ENCODE data around the gene LPIN1. TPM values are rescaled to one million over a fixed set of nuclear protein-coding genes. Genes with fewer than 3 reads are reported as not detected.
"Not testable (repeated sequence)": the region's sequence is repeated elsewhere in the genome, so short reads cannot be mapped to it uniquely, and the experiment has no call there.

The LPIN1 gene
- total RNA-seq, 1 donor from 2014 or later = 62.4 TPM

DNA sequence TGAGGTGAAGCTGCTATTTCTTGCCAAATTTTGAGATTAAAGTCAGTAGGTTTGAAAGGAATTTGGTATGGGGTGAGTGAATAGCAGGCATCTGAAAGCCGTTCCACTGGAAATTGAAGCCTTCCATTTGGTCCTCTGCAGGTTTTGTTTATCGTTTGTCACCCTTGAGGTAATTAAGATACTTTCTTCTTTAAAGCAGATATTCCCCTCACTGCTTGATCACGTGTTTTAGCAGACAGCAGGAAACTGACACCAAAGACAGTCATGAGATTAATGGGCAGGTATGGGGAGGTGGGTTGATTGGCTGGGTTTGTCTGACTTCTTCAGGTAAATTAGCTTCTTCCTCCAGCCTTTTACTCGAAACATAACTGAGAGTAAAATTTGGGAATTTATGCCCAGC lies 10.7 kb downstream of the LPIN1 start:
- no peak for ATAC-seq (ENCODE audit: poor library complexity)
- intact Hi-C loops (cut with DNase I) = no loop called here
- no peak for DNase-seq

DNA sequence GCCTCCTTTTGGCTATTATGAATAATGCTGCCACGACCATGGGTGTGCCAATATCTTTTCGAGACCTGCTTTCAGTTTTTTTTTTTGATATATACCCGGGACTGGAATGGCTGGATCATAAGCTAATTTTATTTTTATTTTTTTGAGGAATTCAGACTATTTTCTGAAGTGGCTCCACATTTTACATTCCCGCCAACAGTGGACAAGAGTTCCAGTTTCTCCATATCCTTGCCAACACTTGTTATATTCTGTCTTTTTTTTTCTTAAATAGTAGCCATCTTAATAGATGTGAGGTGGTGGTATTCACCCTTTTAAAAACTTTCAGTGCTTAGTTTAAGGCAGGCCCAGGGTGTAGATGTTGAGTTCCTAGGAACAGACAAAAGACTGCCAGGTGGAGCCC lies 11.8 kb downstream of the LPIN1 start:
- ATAC-seq (ENCODE audit: poor library complexity) = no peak

DNA sequence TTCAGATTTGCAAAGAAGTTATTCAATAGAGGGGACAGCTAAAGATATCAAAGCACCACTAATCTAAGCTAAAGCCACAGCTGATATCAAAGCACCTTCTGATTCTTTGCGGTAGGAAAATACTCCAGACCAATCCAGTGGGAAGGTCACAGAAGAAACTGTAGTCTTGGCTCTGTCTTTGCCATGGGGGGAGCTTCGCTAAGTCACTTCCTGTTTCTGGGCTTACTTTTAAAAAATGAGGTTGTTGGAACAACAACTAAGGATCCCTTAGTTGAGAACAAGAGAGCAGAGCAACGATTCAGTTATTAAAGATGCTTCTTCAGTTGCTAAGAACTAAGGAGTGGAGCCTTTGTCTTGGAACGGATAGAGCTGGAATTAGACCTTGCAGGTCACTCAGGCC lies 12.2 kb downstream of the LPIN1 start:
- no peak for DNase-seq
- intact Hi-C loops (cut with DNase I) = no loop called here
- ATAC-seq (ENCODE audit: poor library complexity) = no peak

More for the DNA sequence above, 11.8 kb downstream of the LPIN1 start:
- DNase-seq = no peak
- intact Hi-C loops (cut with DNase I) = no loop called here

DNA sequence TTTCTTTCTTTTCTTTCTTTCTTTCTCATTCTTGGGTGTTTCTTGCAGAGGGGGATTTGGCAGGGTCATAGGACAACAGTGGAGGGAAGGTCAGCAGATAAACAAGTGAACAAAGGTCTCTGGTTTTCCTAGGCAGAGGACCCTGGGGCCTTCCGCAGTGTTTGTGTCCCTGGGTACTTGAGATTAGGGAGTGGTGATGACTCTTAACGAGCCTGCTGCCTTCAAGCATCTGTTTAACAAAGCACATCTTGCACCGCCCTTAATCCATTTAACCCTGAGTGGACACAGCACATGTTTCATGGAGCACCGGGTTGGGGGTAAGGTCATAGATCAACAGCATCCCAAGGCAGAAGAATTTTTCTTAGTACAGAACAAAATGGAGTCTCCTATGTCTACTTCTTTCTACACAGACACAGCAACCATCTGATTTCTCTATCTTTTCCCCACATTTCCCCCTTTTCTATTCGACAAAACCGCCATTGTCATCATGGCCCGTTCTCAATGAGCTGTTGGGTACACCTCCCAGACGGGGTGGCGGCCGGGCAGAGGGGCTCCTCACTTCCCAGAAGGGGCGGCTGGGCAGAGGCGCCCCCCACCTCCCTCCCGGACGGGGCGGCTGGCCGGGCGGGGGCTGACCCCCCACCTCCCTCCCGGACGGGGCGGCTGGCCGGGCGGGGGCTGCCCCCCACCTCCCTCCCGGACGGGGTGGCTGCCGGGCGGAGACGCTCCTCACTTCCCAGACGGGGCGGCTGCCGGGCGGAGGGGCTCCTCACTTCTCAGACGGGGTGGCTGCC lies 12.9 kb downstream of the LPIN1 start:
- ATAC-seq (ENCODE audit: poor library complexity); DNase-seq; intact Hi-C loops (cut with DNase I): not testable (repeated sequence)

DNA sequence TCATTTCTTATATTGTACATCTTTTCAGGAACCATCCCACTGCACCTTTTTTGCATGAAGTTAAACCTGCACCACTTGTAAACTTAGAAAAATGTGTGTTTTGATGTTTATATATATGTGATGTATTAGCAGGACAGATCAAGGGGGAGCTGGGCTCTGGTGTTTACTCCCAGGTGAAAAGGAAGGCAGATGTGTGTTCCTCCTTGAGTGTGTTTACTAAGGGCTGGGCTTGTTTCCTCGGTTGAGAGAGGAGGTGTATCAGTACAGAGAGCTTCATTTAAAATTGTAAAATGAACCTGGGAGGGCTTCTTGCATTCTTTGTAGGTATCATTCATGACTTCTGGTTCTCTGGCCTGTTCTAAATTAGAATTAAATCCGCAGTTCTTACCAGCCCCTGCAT lies 14.8 kb downstream of the LPIN1 start:
- DNase-seq = no peak
- no peak for ATAC-seq (ENCODE audit: poor library complexity)
- intact Hi-C loops (cut with DNase I) = no loop called here

DNA sequence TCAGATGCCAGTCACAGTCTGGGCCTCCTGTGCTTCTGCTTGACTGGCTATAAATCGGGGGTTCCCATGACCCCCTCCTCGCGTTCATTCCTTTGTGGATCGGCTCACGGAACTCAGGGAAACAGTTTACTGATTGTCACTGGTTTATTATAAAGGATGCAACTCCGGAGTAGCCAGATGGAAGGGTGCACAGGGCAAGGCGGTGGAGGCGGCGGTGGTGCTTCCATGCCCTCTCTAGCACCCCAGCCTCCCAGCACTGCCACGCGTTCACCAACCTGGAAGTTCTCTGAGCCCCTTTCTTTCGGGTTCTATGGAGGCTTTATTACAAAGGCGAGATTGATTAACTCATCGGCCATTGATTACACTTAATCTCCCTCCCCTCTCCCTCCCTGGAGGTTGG lies 15.6 kb downstream of the LPIN1 start:
- intact Hi-C loops (cut with DNase I) = no loop called here
- ATAC-seq (ENCODE audit: poor library complexity) = no peak
- DNase-seq = no peak

DNA sequence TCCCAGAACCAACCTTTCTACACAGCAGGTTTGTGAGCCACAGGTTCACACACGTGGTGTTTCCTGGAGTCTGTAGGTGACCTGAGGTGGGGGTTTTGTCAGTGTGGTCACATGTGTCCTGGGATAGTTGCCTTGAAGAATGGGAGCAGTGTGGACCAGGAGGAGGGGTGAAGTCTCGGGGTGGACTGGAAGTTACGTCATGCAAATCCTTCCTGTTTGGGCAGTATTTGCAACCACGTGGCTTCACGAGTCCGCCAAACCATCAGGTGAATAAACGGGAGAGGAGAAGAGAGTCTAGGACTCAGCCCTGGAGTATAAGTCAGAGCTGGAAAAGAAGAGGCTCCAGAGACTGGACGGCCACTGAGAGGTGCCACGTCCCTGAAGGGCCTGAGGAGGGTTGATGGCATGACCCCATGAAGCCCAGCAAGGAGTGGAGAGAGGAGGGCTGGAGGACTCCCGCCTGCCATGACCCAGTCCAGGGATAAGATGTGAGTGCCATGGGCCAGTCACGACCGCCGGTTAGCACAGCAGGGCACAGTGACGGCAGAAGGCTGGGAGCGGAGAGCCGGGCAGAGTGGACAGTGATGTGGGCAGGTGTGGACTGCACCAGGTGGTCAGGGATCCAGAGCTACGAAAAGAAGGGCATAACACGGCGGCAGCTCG lies 16.5 kb downstream of the LPIN1 start:
- no peak for ATAC-seq (ENCODE audit: poor library complexity)
- intact Hi-C loops (cut with DNase I) = no loop called here
- no peak for DNase-seq

DNA sequence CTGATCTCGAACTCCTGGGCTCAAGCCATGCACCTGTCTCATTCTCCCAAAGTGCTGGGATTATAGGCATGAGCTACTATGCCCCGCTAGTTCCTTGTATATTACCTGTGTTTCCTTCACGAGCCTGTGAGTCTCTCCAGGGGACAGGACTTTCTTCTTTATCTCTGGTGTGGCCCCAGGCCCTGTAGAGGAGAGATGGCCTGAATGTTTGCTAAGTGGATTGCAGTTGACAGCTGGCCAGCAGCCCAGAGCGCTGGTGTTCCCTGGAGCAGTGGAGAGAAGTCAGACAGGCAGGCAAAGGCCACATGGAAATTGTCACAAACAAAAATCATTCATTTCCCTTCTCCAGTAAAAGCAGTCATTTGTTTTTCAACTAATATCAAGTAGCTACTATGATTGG lies 17.9 kb downstream of the LPIN1 start:
- intact Hi-C loops (cut with DNase I) = no loop called here
- DNase-seq (peak; percentile 85), ATAC-seq (ENCODE audit: poor library complexity) (peak; percentile 96)

DNA sequence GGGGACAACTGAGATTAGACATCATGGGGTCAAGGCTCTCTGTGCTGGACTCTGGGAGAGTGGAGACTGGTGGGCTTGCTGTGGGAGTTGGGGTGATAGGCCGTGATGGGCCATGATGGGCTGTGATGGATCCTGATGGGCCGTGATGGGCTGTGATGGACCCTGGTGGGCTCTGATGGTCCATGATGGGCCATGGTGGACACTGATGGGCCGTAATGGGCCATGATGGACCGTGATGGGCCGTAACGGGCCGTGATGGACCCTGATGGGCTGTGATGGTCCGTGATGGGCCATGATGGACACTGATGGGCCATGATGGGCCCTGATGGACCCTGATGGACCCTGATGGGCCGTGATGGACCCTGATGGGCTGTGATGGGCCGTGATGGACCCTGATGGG lies 18.5 kb downstream of the LPIN1 start:
- ATAC-seq (ENCODE audit: poor library complexity) (no peak), DNase-seq (no peak)
- intact Hi-C loops (cut with DNase I) = no loop called here

DNA sequence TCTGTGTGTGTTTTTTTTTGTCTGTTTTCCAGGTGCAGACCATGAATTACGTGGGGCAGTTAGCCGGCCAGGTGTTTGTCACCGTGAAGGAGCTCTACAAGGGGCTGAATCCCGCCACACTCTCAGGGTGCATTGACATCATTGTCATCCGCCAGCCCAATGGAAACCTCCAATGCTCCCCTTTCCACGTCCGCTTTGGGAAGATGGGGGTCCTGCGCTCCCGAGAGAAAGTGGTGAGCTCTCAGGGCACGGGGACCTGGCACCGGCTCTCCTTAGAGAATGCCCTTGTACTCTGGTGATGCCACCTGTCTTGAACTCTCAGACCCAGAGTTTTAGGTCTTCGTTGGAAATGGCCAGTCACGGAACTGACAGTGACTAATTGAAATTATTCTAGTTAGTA lies 19.1 kb downstream of the LPIN1 start:
- ATAC-seq (ENCODE audit: poor library complexity) (no peak), DNase-seq (no peak)

DNA sequence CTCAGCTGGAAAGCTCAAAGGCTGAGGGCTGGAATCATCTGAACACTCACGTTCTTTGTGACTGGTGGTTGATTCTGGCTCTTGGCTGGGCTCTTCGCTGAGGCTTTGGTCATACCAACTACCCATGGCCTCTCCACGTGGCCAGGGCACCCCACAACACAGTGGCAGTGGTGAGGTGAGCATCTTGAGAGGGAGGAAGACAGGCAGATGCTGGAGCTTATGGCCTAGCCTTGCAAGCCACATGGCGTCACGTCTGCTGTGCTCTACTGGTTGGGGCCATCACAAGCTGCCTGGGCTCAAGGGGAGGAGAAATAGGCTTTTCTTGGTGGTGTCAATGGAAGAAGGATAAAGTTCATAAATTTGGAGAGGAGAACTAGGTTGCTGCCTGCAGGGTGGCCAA lies 19.6 kb downstream of the LPIN1 start:
- DNase-seq = no peak
- intact Hi-C loops (cut with DNase I) = no loop called here
- ATAC-seq (ENCODE audit: poor library complexity) = no peak

More for the DNA sequence above, 19.1 kb downstream of the LPIN1 start:
- intact Hi-C loops (cut with DNase I) = no loop called here

DNA sequence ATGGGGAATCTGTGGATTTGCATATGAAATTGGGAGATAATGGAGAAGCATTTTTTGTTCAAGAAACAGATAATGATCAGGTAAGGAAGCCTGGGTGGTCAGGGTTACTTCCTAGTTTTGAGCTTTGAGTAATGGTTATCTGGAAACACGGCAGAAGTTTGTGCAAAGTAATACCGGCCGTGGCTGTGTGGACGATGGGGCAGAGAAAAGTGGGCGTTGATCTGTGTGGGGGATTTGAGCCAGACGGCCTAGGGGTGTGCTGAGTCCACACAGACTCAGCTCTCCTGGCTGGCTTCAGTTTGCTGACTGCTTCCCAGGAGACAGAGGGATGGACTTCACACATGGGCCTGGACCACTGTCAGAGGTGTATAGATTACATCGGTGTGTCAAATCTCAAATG lies 21.3 kb downstream of the LPIN1 start:
- intact Hi-C loops (cut with DNase I) = no loop called here
- ATAC-seq (ENCODE audit: poor library complexity) (no peak), DNase-seq (no peak)

DNA sequence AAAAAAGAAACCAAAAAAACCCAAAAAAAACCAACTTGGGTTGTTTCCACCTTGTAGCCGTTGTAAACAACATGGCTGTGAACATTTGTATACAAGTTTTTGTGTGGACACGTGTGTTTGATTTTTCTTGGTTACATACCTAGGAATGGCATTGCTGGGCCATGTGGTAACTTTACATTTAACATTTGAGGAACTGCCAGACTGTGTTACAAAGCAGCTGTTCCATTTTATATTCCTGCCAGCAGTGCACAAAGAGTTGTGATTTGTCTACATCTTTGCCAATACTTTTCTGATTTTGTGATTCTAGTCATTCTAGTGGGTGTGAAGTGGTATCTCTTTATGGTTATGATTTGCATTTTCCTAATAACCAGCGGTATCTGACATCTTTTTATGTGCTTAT lies 22.5 kb downstream of the LPIN1 start:
- ATAC-seq (ENCODE audit: poor library complexity) = no peak
- intact Hi-C loops (cut with DNase I) = no loop called here

DNA sequence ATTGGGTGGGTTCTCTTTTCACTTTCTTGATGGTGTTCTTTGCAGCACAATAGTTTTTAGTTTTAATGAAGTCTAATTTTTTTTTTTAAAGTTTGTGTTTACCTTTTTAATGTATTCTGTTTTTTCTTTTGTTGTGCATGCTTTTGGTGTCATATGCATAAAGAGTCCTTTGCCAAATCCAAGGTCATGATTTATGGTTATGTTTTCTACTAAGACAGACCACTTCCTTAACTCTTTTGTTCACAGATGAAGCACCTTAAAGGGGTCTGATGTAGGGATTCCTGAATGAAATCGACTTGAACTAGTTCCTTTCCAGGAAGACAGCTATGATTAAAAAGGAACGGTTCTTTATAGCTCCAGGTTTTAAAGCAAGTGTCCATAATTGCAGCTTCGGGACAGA lies 23.1 kb downstream of the LPIN1 start:
- intact Hi-C loops (cut with DNase I) = no loop called here
- ATAC-seq (ENCODE audit: poor library complexity) = no peak

More for the DNA sequence above, 22.5 kb downstream of the LPIN1 start:
- DNase-seq = no peak

DNA sequence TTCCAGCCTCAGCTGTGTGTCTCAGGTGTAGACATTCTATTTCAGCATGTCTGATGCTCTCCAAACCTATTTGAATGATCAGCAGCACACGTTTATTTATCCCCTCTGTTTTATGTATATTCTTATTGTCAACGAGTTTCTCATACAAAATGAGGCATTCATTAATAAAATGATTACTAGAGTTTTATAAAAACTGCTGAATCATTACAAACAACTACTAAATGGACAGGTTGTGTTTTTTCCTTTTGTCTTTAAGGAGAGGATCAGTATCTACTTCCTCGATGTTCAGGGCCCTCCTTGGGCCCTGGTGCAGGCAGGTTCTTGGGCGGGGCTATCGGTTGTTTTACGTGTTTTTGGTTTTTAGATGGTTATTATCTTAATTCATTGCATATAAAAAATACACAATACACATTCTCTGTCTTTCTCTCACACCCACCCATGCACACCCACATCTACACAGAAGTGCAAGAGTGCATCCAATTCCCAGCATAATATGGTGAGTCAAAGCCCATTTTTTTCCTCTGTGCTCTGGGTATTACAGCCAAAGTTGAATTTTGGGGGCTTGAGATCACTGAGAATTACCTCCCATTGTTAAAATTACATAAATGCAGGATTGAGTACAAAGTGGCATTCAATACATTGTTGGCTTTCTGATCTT lies 24.2 kb downstream of the LPIN1 start:
- DNase-seq (no peak), ATAC-seq (ENCODE audit: poor library complexity) (no peak)
- intact Hi-C loops (cut with DNase I) = no loop called here

More for the DNA sequence above, 23.1 kb downstream of the LPIN1 start:
- DNase-seq = no peak

DNA sequence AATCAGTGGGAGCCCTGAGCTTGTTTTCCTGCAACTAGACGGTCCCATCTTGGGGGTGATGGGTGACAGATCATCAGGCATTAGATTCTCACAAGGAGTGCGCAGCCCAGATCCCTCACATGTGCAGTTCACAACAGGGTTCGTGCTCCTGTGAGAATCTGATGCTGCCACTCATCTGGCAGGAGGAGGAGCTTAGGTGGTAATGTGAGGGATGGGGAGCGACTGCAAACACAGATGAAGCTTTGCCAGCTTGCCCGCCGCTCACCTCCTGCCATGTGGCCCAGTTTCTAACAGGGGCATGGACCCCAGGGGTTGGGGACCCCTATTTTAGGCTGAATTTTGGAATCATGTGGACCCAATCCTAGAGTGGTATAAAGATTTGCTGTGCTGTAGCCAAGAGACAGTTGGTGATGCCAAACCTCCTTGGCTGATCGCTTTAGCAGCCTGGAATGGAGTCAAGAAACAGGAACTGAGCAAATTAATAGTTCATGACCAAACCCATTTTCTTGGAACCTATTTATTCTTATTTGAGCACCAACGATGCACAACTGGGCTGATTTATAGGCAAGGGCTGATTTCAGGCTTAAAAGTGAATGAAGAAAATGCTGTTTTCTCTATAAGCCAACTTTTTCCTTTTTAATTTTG lies 25.7 kb downstream of the LPIN1 start:
- intact Hi-C loops (cut with DNase I) = no loop called here
- DNase-seq = no peak
- peak; percentile 45 for ATAC-seq (ENCODE audit: poor library complexity)

DNA sequence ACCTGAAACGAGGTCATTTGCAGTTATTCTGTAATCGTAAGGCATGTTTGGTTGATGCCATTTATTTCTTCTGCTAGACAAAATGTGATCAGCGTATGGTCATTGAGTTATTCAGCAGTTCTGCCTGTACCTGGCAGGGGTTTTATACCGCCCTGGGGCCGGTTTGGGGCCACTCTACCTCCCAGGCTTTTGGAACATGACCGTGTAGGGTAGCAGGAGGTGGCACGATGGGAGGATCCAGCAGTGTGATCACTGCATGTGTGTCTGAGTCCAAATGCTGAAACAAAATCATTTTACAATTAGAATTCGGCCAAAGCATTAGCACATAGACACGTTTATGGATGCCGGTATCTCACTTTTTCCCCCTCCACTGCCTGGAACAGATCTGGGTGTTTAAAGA lies 26.7 kb downstream of the LPIN1 start:
- intact Hi-C loops (cut with DNase I) = no loop called here
- no peak for DNase-seq

DNA sequence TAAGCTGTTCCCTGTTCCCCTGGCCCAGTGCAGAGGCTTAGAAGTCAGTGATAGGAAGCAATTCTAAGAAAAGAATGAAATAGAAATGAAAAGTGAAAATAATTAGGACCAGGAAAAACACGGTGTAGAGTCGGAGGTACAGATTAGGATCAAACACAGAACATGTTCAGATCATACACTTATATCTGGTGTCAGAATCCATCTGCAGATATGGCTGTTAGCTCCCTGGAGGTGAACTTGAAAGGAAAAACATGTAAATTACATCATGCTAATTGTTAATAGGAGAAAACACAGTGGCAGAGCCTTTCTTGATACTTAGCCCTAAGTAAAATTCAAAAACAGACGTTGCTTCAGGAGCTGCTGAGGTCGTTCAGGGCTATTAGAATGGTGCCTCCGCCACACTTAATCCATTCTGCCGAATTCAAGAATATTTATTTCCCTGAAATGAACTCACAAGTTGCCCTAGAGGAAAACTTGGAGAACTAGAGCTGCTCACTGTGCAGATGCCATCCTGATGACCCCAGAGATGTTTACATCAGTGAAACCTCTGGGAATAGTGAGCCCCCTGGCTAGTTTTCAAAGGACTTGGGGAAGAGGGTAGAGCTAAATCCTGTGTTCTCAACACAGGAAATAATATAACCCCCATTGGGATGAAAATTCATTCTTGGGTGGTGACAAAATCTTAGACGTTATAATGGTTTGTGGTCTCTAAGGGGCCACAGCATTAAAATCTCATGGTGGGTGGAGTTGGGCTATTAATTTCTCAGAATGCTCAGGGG lies 27.5 kb downstream of the LPIN1 start:
- intact Hi-C loops (cut with DNase I) = no loop called here
- DNase-seq = no peak
- no peak for ATAC-seq (ENCODE audit: poor library complexity)

More for the DNA sequence above, 26.7 kb downstream of the LPIN1 start:
- ATAC-seq (ENCODE audit: poor library complexity) = no peak

DNA sequence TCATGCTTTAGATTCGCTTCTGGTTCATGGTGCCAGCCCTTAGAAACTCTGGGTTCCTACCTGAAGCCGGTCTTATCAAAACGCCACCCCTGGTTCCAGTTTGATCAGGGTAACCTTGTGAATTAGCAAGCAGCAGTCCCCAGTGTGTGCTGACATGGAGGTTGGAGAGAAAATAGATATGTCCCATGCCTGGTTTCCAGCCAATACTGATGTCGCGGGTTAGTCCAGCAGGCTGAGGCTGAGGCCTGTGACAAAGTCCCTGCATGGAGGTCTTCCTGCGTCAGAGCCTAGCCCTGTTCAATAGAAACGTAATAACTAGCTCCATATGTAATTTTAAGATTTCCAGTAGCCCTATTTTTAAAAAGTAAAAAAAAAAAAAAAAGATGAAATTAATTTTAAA lies 28.2 kb downstream of the LPIN1 start:
- intact Hi-C loops (cut with DNase I) = no loop called here
- DNase-seq = no peak
- peak; percentile 74 for ATAC-seq (ENCODE audit: poor library complexity)

All from Right ventricle myocardium superior (tissue), 1 donor.